ENCODE data around the gene GFM1. TPM values are rescaled to one million over a fixed set of nuclear protein-coding genes. Genes with fewer than 3 reads are reported as not detected.

Gene GFM1
- total RNA-seq, 4 donors from 2014 or later, result 30.8 to 42.7 (median 36.6) TPM

- H3K4me3 ChIP-seq (ENCODE audit: low read depth, poor library complexity, severe bottlenecking), result no peak overlapping the region
- DNase-seq (ENCODE audit: low spot score in 2 of 2), result no peak
- TF ChIP-seq CTCF (IDR thresholded peaks at IDR 0.05) (no peak), POLR2A (IDR thresholded peaks at IDR 0.05) (no peak)
- intact Hi-C loops (cut with DNase I; ENCODE audit: low total_unique reads), result no loop called here
Observed at GRCh38 chr3:158700559-158700958, 56.2 kb downstream of the GFM1 start.

GRCh38 chr3:158701420-158702065, 57.2 kb downstream of the GFM1 start:
- no peak for TF ChIP-seq POLR2A (IDR thresholded peaks at IDR 0.05)
- no peak for TF ChIP-seq CTCF (IDR thresholded peaks at IDR 0.05)
- intact Hi-C loops (cut with DNase I; ENCODE audit: low total_unique reads), result no loop called here
- 70 to 73% methylated on average over 4 of the region's 4 CpGs for WGBS, 2 donors
- no peak for DNase-seq (ENCODE audit: low spot score in 2 of 2)
- no peak overlapping the region for H3K4me3 ChIP-seq (ENCODE audit: low read depth, poor library complexity, severe bottlenecking)

GRCh38 chr3:158702815-158703481, 58.6 kb downstream of the GFM1 start:
- H3K4me3 ChIP-seq (ENCODE audit: low read depth, poor library complexity, severe bottlenecking), result no peak overlapping the region
- TF ChIP-seq CTCF (IDR thresholded peaks at IDR 0.05) (no peak), POLR2A (IDR thresholded peaks at IDR 0.05) (no peak)
- no peak for DNase-seq (ENCODE audit: low spot score in 2 of 2)
- WGBS, 2 donors, result 86 to 89% methylated on average over 4 of the region's 4 CpGs
- intact Hi-C loops (cut with DNase I; ENCODE audit: low total_unique reads), result no loop called here

GRCh38 chr3:158703566-158703965, 59.2 kb downstream of the GFM1 start:
- DNase-seq (ENCODE audit: low spot score in 2 of 2), result no peak
- H3K4me3 ChIP-seq (ENCODE audit: low read depth, poor library complexity, severe bottlenecking), result no peak overlapping the region
- intact Hi-C loops (cut with DNase I; ENCODE audit: low total_unique reads), result no loop called here
- WGBS, 2 donors, result 100% methylated on average over 1 of the region's 1 CpG
- no peak for TF ChIP-seq POLR2A (IDR thresholded peaks at IDR 0.05)
- TF ChIP-seq CTCF (IDR thresholded peaks at IDR 0.05), result no peak

- no peak for DNase-seq (ENCODE audit: low spot score in 2 of 2)
- no peak overlapping the region for H3K4me3 ChIP-seq (ENCODE audit: low read depth, poor library complexity, severe bottlenecking)
- intact Hi-C loops (cut with DNase I; ENCODE audit: low total_unique reads), result no loop called here
- 47 to 56% methylated on average over 4 of the region's 4 CpGs for WGBS, 2 donors
- no peak for TF ChIP-seq POLR2A (IDR thresholded peaks at IDR 0.05)
- no peak for TF ChIP-seq CTCF (IDR thresholded peaks at IDR 0.05)
Observed at GRCh38 chr3:158709666-158710083, 65.3 kb downstream of the GFM1 start.
